H1 (cell line): ENCODE data around the gene VSTM2L.

Experiments
- JUN ChIP-seq: IDR thresholded peaks from 2 replicates; pipeline ENCODE4 v1.6.1; 2011; ENCODE audit warnings: low read depth, mild to moderate bottlenecking, improper control_type of control experiment, low read length
- PHF8 ChIP-seq: fragments of 200-600 bp; sonication (generic); conservative IDR thresholded peaks from 2 replicates; pipeline ENCODE4 v1.7.1; 2012; ENCODE audit warnings: low read depth, mild to moderate bottlenecking, inconsistent platforms, low read length, moderate library complexity
- SP1 ChIP-seq: IDR thresholded peaks from 2 replicates; pipeline ENCODE4 v1.6.1; 2011; ENCODE audit warnings: low read depth, low read length
- TF ChIP-seq, protein P1 (sequence below): IDR thresholded peaks from 2 replicates; pipeline ENCODE4 v1.6.1; 2012; ENCODE audit warnings: inconsistent platforms

DNA sequence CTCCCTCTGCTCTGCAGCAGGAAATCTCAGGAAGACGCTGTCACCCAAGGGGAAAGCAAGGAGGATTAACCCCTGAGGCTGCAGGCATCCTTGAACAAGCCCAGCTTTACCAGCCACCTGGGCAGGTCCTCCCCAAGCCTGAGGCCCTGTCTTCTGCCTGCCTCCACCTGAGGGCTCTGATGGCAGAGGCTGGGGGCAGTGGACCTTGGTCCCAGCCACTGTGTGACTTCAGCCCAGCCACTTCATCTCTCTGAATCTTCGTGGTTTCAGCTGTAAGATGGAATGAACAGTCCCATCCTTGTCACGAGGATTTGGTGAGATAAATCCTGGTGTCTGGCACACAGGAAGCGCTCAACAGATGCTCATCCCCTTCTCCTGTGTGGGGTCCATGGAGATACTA, 8.5 kb upstream of the VSTM2L start:
- TF ChIP-seq JUN (no peak), PHF8 (no peak), SP1 (no peak)
- TF ChIP-seq, protein P1, sequence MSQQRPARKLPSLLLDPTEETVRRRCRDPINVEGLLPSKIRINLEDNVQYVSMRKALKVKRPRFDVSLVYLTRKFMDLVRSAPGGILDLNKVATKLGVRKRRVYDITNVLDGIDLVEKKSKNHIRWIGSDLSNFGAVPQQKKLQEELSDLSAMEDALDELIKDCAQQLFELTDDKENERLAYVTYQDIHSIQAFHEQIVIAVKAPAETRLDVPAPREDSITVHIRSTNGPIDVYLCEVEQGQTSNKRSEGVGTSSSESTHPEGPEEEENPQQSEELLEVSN: no peak
